ENCODE results near the gene NRARP. TPM values are rescaled to one million over a fixed set of nuclear protein-coding genes. Genes with fewer than 3 reads are reported as not detected.

Gene NRARP
- total RNA-seq, 2 experiments from 2014 or later = 0.96 to 1.4 TPM

GRCh38 chr9:137336735-137337134 lies 34.7 kb upstream of the NRARP start:
- Histone ChIP-seq H3K4me3 (ENCODE audit: low read length) (no peak overlapping the region), H3K27ac (ENCODE audit: low read depth in 1 of 2, low read length in 2 of 2) (no peak overlapping the region), H3K36me3 (ENCODE audit: insufficient read depth, low read length) (no peaks in the 10 kb centered on the region), H3K9me3 (ENCODE audit: control insufficient read depth in 1 of 2, insufficient read depth in 1 of 2, low read length in 2 of 2) (peaks cover 0 to 14% of the 10 kb centered on the region in 2 experiments), H3K4me1 (ENCODE audit: insufficient read depth, low read length) (no peaks in the 10 kb centered on the region), H3K27me3 (ENCODE audit: control insufficient read depth in 1 of 2, insufficient read depth in 2 of 2, low read length in 2 of 2) (no peaks in the 10 kb centered on the region)
- Mint-ChIP-seq H3K4me1 (ENCODE audit: low read depth) (no peaks in the 10 kb centered on the region), H3K27ac (no peak overlapping the region), H3K36me3 (ENCODE audit: low read depth) (no peaks in the 10 kb centered on the region), H3K9me3 (no peaks in the 10 kb centered on the region), H3K27me3 (no peaks in the 10 kb centered on the region), H3K4me3 (no peak overlapping the region)
- intact Hi-C loops (cut with DNase I, micrococcal nuclease) = no loop called here
- no peak for DNase-seq
- ATAC-seq (ENCODE audit: poor library complexity) = no peak
- ChIA-PET CTCF (no interaction called here), POLR2A (no interaction called here)
- TF ChIP-seq CTCF (IDR thresholded peaks at IDR 0.05) = no peak

- Mint-ChIP-seq H3K9me3 (peaks cover 2% of the 10 kb centered on the region), H3K27ac (no peak overlapping the region), H3K4me3 (no peak overlapping the region), H3K36me3 (ENCODE audit: low read depth) (peaks cover 2% of the 10 kb centered on the region), H3K27me3 (peaks cover 2% of the 10 kb centered on the region), H3K4me1 (ENCODE audit: low read depth) (no peaks in the 10 kb centered on the region)
- Histone ChIP-seq H3K27ac (ENCODE audit: low read depth in 1 of 2, low read length in 2 of 2) (no peak overlapping the region), H3K4me3 (ENCODE audit: low read length) (no peak overlapping the region), H3K9me3 (ENCODE audit: control insufficient read depth in 1 of 2, insufficient read depth in 1 of 2, low read length in 2 of 2) (peaks cover 0 to 23% of the 10 kb centered on the region in 2 experiments), H3K4me1 (ENCODE audit: insufficient read depth, low read length) (no peaks in the 10 kb centered on the region), H3K36me3 (ENCODE audit: insufficient read depth, low read length) (no peaks in the 10 kb centered on the region), H3K27me3 (ENCODE audit: control insufficient read depth in 1 of 2, insufficient read depth in 2 of 2, low read length in 2 of 2) (no peaks in the 10 kb centered on the region)
- POLR2A ChIA-PET = no interaction called here
- TF ChIP-seq CTCF (IDR thresholded peaks at IDR 0.05) = no peak
- ATAC-seq (ENCODE audit: poor library complexity) = no peak
- intact Hi-C loops (cut with DNase I, micrococcal nuclease) = no loop called here
- no peak for DNase-seq
- CTCF ChIA-PET = no interaction called here
Observed at GRCh38 chr9:137333016-137333671, 31.1 kb upstream of the NRARP start.

GRCh38 chr9:137331929-137332328 lies 29.9 kb upstream of the NRARP start:
- H3K9me3 ChIP-seq (ENCODE audit: control insufficient read depth in 1 of 2, insufficient read depth in 1 of 2, low read length in 2 of 2) = peaks cover 0 to 21% of the 10 kb centered on the region in 2 experiments
- no peak overlapping the region for H3K4me3 ChIP-seq (ENCODE audit: low read length)
- H3K4me1 ChIP-seq (ENCODE audit: insufficient read depth, low read length) = no peaks in the 10 kb centered on the region
- Mint-ChIP-seq H3K27me3 (peaks cover 12% of the 10 kb centered on the region), H3K27ac (no peak overlapping the region), H3K9me3 (peaks cover 3% of the 10 kb centered on the region), H3K4me1 (ENCODE audit: low read depth) (peaks cover under 1% of the 10 kb centered on the region), H3K36me3 (ENCODE audit: low read depth) (peaks cover 5% of the 10 kb centered on the region), H3K4me3 (no peak overlapping the region)
- POLR2A ChIA-PET = no interaction called here
- no peak for TF ChIP-seq CTCF (IDR thresholded peaks at IDR 0.05)
- intact Hi-C loops (cut with DNase I, micrococcal nuclease) = no loop called here
- no peak for DNase-seq
- ATAC-seq (ENCODE audit: poor library complexity) = no peak
- H3K27me3 ChIP-seq (ENCODE audit: control insufficient read depth in 1 of 2, insufficient read depth in 2 of 2, low read length in 2 of 2) = peaks cover 3% of the 10 kb centered on the region in 2 experiments
- no peak overlapping the region for H3K27ac ChIP-seq (ENCODE audit: low read depth in 1 of 2, low read length in 2 of 2)
- CTCF ChIA-PET = no interaction called here
- no peaks in the 10 kb centered on the region for H3K36me3 ChIP-seq (ENCODE audit: insufficient read depth, low read length)
